Progenitor cell of endocrine pancreas (in vitro differentiated cells): ENCODE data around the gene MAP3K3. TPM values are rescaled to one million over a fixed set of nuclear protein-coding genes. Genes with fewer than 3 reads are reported as not detected.

Source experiments
- DNase-seq: peaks from one replicate; pipeline ENCODE4 v3.0.0; 2021; ENCODE audit warnings: low spot score; ENCODE audit not compliant: unreplicated experiment
- H3K27ac Mint-ChIP-seq: 2 replicates; pipeline ENCODE4 v1.8.0; 2021; ENCODE audit warnings: mild to moderate bottlenecking, moderate library complexity, mixed read lengths
- H3K27me3 Mint-ChIP-seq: 2 replicates; pipeline ENCODE4 v1.8.0; 2021; ENCODE audit warnings: mixed read lengths
- H3K36me3 Mint-ChIP-seq: 2 replicates; pipeline ENCODE4 v1.8.0; 2022; ENCODE audit warnings: mixed read lengths; ENCODE audit not compliant: insufficient read depth
- H3K4me1 Mint-ChIP-seq: 2 replicates; pipeline ENCODE4 v1.8.0; 2021; ENCODE audit warnings: low read depth, mixed read lengths
- H3K4me3 Mint-ChIP-seq: 2 replicates; pipeline ENCODE4 v1.8.0; 2021; ENCODE audit warnings: low read depth, mild to moderate bottlenecking, moderate library complexity, mixed read lengths
- H3K9me3 Mint-ChIP-seq: 2 replicates; pipeline ENCODE4 v1.8.0; 2021; ENCODE audit warnings: low read depth, mixed read lengths
- total RNA-seq: library from RNA; stranded (reverse); gene quantifications from 2 replicates; pipeline ENCODE4 v1.2.1, GENCODE V29; 2021
- TF ChIP-seq, protein P1 (sequence below): fragments of 200-600 bp; sonication (generic); IDR thresholded peaks from one replicate; pipeline ENCODE4 v1.5.0; 2021; ENCODE audit warnings: antibody characterized with exemption, mild to moderate bottlenecking; ENCODE audit not compliant: unreplicated experiment

The MAP3K3 gene
- total RNA-seq, 1 donor from 2014 or later, result 19.1 TPM

DNA sequence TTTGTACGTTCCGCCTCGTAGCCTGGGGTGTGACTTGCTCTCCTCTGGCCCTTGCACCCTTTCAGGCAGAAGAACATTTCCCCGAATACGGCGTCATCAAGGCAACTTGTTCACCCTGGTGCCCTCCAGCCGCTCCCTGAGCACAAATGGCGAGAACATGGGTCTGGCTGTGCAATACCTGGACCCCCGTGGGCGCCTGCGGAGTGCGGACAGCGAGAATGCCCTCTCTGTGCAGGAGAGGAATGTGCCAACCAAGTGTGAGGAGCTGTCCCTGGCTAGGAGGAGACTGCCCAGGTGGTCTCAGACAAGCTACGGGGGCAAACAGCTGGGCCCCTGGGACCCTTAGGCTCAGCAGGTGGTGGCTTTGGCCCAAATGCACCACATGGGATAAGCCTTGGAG is 67.3 kb downstream of the MAP3K3 start:
- no peaks in the 10 kb centered on the region for H3K27me3 Mint-ChIP-seq
- H3K36me3 Mint-ChIP-seq, result peaks cover 2% of the 10 kb centered on the region
- no peak overlapping the region for H3K27ac Mint-ChIP-seq
- no peak overlapping the region for H3K4me3 Mint-ChIP-seq
- H3K4me1 Mint-ChIP-seq, result no peaks in the 10 kb centered on the region
- H3K9me3 Mint-ChIP-seq, result no peaks in the 10 kb centered on the region
- TF ChIP-seq, protein P1, sequence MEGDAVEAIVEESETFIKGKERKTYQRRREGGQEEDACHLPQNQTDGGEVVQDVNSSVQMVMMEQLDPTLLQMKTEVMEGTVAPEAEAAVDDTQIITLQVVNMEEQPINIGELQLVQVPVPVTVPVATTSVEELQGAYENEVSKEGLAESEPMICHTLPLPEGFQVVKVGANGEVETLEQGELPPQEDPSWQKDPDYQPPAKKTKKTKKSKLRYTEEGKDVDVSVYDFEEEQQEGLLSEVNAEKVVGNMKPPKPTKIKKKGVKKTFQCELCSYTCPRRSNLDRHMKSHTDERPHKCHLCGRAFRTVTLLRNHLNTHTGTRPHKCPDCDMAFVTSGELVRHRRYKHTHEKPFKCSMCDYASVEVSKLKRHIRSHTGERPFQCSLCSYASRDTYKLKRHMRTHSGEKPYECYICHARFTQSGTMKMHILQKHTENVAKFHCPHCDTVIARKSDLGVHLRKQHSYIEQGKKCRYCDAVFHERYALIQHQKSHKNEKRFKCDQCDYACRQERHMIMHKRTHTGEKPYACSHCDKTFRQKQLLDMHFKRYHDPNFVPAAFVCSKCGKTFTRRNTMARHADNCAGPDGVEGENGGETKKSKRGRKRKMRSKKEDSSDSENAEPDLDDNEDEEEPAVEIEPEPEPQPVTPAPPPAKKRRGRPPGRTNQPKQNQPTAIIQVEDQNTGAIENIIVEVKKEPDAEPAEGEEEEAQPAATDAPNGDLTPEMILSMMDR, result no peak
- no peak for DNase-seq

DNA sequence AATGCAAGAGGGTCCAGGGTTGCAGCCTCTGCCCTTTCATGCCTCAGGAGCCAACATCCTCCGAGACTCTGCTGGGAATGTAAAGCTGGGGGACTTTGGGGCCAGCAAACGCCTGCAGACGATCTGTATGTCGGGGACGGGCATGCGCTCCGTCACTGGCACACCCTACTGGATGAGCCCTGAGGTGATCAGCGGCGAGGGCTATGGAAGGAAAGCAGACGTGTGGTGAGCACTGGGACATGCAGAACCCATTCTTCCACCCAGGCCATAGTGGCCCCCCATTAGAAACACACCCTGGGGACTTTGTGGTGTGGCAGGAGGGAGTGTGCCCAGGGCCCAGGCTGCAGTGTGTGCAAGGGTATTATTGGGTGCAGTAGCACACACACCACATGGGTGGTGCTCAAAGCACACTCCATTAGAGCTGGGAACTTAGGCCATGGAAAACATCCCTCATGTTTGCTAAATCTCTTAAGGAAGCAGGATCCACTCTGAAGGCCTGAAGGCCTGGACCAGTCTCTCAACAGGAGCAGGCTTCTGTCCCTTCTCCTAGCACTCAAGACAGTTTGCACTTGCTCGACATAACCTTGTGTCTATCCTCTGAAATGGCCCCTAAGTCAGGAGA is 70.1 kb downstream of the MAP3K3 start:
- H3K4me1 Mint-ChIP-seq, result no peaks in the 10 kb centered on the region

DNA sequence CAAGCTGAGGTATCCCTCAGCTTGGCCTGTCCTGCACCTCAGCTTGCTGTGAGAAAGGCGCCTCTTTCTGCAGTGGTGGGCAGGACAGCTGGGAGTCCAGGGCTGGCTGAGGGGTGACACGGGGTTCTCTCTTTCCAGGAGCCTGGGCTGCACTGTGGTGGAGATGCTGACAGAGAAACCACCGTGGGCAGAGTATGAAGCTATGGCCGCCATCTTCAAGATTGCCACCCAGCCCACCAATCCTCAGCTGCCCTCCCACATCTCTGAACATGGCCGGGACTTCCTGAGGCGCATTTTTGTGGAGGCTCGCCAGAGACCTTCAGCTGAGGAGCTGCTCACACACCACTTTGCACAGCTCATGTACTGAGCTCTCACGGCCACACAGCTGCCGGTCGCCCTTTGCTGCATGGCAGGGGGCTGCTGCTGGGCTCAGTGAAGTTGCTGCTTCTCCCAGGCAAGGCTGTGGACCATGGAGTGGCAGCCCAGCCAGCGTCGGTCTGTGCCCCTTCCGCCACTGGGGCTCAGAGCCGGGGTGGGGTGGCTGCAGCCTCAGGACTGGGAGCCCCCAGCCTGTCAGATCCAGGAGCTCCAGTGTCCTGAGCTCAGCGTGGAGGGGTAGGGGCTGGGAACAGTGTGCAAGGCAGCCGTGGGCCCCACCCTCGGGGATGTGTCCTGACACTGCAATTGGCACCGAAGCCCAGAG is 71.3 kb downstream of the MAP3K3 start:
- Mint-ChIP-seq H3K27ac (no peak overlapping the region), H3K4me3 (no peak overlapping the region), H3K36me3 (peaks cover 5% of the 10 kb centered on the region)

More for the DNA sequence above, 70.1 kb downstream of the MAP3K3 start:
- no peak overlapping the region for H3K4me3 Mint-ChIP-seq
- H3K9me3 Mint-ChIP-seq, result no peaks in the 10 kb centered on the region
- H3K27ac Mint-ChIP-seq, result no peak overlapping the region
- H3K27me3 Mint-ChIP-seq, result no peaks in the 10 kb centered on the region
- H3K36me3 Mint-ChIP-seq, result peaks cover 5% of the 10 kb centered on the region
- DNase-seq, result no peak
- TF ChIP-seq, protein P1, result no peak

DNA sequence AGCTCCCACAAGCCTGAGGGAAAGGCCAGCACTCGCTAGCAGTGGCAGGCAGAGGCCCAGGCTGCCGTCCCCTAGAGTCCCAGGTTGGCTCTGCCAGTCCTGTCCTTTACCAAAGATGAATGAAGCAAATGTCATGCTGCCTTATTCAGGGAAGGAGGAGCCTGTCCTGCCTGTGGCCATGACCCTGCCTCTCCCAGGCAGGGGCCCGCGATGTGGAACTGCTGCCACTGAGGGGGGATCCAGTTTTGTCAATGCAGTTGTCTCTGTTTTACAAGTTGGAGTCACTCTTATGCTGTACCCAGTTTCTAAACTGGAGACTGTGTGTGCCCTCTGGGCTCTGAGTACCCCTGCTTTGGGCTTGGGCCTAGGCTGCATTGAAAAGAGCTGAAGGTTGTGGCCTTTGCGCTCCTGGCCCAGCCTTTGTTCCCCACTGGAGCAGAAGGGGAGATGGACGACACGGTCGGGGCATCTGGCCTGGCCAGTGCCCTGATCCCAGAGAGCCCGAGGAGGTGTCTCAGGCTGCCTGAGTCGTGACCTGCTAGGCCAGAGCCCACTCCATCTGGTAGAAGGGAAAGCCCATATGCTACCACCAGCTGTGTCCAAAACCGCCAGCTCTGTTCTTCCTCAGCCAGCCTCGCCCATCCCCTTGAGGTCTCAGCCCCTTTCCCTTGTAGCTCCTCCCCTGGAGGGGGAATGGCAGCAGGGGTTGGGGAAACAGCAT is 72.2 kb downstream of the MAP3K3 start:
- H3K27me3 Mint-ChIP-seq, result no peaks in the 10 kb centered on the region
- no peaks in the 10 kb centered on the region for H3K4me1 Mint-ChIP-seq
- H3K36me3 Mint-ChIP-seq, result peaks cover 5% of the 10 kb centered on the region
- TF ChIP-seq, protein P1, result no peak
- H3K27ac Mint-ChIP-seq, result no peak overlapping the region
- no peak for DNase-seq
- no peak overlapping the region for H3K4me3 Mint-ChIP-seq
- H3K9me3 Mint-ChIP-seq, result no peaks in the 10 kb centered on the region

More for the DNA sequence above, 71.3 kb downstream of the MAP3K3 start:
- Mint-ChIP-seq H3K27me3 (no peaks in the 10 kb centered on the region), H3K4me1 (no peaks in the 10 kb centered on the region), H3K9me3 (no peaks in the 10 kb centered on the region)
- no peak for DNase-seq
- TF ChIP-seq, protein P1, result no peak

DNA sequence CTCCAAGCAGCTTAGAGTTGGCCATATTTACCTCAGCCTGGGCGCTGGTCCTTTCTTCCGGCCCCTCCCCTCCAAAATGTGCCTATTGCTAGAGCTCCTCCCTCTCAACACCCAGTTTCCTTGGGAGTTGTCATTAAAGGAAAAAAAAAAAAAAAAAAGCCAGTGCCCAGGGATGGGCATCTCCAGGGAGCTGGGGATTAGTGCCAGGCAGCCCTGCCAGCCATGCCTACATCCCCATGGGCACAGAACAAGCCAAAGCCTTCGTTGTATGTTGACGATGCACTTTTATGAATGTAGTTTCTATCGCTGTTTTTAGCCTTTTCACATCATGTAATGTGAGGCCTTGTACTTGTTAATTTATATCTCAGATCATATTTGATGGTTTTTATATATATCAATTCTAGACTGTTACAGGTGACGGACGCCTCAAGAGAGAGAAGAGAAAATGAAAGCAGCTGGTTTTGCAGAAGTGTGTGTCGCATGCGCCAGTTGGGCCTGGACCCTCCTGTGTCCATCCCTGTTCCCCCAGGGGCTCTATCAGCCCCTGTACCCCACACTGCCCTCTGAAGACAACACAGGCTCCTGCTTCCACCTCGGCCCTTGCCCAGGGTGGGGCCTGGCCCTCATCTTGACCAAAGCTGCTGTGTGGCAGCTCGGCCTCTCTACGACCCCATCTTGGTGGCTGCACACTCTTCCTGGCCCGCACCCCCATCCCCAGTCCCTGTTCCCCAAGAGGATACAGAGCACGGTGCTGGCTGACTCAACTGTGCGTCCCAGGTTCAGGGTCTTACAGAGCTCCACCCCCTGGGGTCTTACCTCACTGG is 72.9 kb downstream of the MAP3K3 start:
- Mint-ChIP-seq H3K4me3 (no peak overlapping the region), H3K4me1 (no peaks in the 10 kb centered on the region)
- no peak for DNase-seq

More for the DNA sequence above, 72.9 kb downstream of the MAP3K3 start:
- TF ChIP-seq, protein P1, result no peak
- no peak overlapping the region for H3K27ac Mint-ChIP-seq
- H3K27me3 Mint-ChIP-seq, result no peaks in the 10 kb centered on the region
- peaks cover 5% of the 10 kb centered on the region for H3K36me3 Mint-ChIP-seq
- H3K9me3 Mint-ChIP-seq, result no peaks in the 10 kb centered on the region
